ENCODE results near the gene INPP5A.

GRCh38 chr10:132758865-132759264, 221.3 kb downstream of the INPP5A start:
- no peak for TF ChIP-seq CTCF (IDR thresholded peaks at IDR 0.05 in 2 of 3, conservative IDR thresholded peaks at IDR 0.05 in 1 of 3; ENCODE audit: control insufficient read depth in 2 of 3, extremely low read depth in 1 of 3, insufficient read depth in 1 of 3, low read depth in 3 of 3, low read length in 3 of 3)
- no peak for TF ChIP-seq CHD2 (IDR thresholded peaks at IDR 0.05; ENCODE audit: borderline replicate concordance, low read depth, low read length)
- TF ChIP-seq POLR2AphosphoS5 (IDR thresholded peaks at IDR 0.05; ENCODE audit: low read length) = no peak

All from GM12878 (cell line).